ENCODE data around the gene SASH1.

DNA sequence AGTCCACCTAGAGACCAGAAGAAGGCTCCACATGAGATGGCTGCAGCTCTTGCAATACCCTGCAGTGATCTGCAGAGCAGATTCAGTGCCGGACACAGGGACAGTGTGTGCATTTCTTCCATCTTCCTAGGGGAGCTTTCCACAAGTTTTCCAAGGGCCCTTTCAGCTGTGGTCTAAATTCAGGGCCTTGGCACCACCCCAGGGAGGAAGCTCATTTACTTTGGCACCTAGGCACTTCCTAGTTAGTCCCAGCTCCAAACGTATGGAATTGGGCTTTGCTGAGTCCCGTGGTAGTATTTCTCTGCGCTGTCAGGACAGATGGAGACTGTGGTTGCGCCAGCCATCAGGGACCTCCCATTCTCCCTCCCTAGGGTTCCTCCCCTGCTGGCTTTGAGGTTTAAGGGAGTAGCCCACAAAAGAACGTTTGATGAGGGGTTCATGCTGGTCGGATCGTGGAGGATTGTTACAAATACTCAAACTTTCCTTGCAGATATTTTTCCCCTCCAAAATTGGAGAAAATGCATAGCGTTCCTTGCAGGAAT is 221.9 kb downstream of the SASH1 start:
- TF ChIP-seq RAD21 (IDR thresholded peaks at IDR 0.05 in 1 of 2, conservative IDR thresholded peaks at IDR 0.05 in 1 of 2; ENCODE audit: low read depth in 2 of 2, low read length in 2 of 2), result no peak
- TF ChIP-seq, protein P1, sequence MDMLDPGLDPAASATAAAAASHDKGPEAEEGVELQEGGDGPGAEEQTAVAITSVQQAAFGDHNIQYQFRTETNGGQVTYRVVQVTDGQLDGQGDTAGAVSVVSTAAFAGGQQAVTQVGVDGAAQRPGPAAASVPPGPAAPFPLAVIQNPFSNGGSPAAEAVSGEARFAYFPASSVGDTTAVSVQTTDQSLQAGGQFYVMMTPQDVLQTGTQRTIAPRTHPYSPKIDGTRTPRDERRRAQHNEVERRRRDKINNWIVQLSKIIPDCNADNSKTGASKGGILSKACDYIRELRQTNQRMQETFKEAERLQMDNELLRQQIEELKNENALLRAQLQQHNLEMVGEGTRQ (IDR thresholded peaks at IDR 0.05; ENCODE audit: low read length), result no peak
- TF ChIP-seq, protein P2, sequence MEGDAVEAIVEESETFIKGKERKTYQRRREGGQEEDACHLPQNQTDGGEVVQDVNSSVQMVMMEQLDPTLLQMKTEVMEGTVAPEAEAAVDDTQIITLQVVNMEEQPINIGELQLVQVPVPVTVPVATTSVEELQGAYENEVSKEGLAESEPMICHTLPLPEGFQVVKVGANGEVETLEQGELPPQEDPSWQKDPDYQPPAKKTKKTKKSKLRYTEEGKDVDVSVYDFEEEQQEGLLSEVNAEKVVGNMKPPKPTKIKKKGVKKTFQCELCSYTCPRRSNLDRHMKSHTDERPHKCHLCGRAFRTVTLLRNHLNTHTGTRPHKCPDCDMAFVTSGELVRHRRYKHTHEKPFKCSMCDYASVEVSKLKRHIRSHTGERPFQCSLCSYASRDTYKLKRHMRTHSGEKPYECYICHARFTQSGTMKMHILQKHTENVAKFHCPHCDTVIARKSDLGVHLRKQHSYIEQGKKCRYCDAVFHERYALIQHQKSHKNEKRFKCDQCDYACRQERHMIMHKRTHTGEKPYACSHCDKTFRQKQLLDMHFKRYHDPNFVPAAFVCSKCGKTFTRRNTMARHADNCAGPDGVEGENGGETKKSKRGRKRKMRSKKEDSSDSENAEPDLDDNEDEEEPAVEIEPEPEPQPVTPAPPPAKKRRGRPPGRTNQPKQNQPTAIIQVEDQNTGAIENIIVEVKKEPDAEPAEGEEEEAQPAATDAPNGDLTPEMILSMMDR (IDR thresholded peaks at IDR 0.05; ENCODE audit: control extremely low read depth in 1 of 3, insufficient read depth in 1 of 3, low read depth in 1 of 3, low read length in 3 of 3), result no peak
- TF ChIP-seq CHD1 (IDR thresholded peaks at IDR 0.05; ENCODE audit: low read depth, low read length), result no peak
- TF ChIP-seq CHD2 (IDR thresholded peaks at IDR 0.05; ENCODE audit: low read length), result no peak
- TF ChIP-seq TAF1 (IDR thresholded peaks at IDR 0.05; ENCODE audit: low read depth, low read length), result no peak
- TF ChIP-seq POLR2A (IDR thresholded peaks at IDR 0.05; ENCODE audit: control extremely low read depth in 1 of 2, low read depth in 2 of 2, low read length in 2 of 2), result no peak
- TF ChIP-seq SIN3A (conservative IDR thresholded peaks at IDR 0.05 in 1 of 2, IDR thresholded peaks at IDR 0.05 in 1 of 2; ENCODE audit: low read depth in 1 of 2, low read length in 2 of 2), result no peak

Measured in H1 (cell line).